B cell (primary cell): Measurements from ENCODE around the gene TTC4. TPM values are rescaled to one million over a fixed set of nuclear protein-coding genes. Genes with fewer than 3 reads are reported as not detected.

Experiments
- ATAC-seq: fragments of 200-7000 bp; cut with Tn5 transposase; one replicate; pipeline ENCODE4 v1.10.0; 2021; ENCODE audit warnings: low read depth, mild to moderate bottlenecking, moderate number of reproducible peaks, moderate library complexity
- CTCF ChIA-PET: fragments of 350-600 bp; sonication (Branson Sonifier 250); formaldehyde crosslinking; loops from one replicate; lab custom pipeline; 2021; ENCODE audit warnings: antibody characterized with exemption, inconsistent platforms; lab: Charles Lee
- POLR2A ChIA-PET: fragments of 350-600 bp; sonication (Branson Sonifier 250); formaldehyde crosslinking; loops from one replicate; lab custom pipeline; 2021; ENCODE audit warnings: antibody characterized with exemption; lab: Charles Lee
- DNase-seq: peaks from one replicate; pipeline ENCODE4 v3.0.0; 2013
- H2AFZ ChIP-seq: 2 replicates; pipeline ENCODE4 v1.6.1; 2012; ENCODE audit warnings: mild to moderate bottlenecking, low read depth, low read length; ENCODE audit not compliant: insufficient read depth, poor library complexity, severe bottlenecking
- H3K27ac ChIP-seq, 2 donors: 1 replicate in 1 of 2; 2 replicates in 1 of 2; pipeline ENCODE4 v1.5.1; 2012 to 2013; ENCODE audit warnings: low read length in 2 of 2, mild to moderate bottlenecking in 2 of 2, moderate library complexity in 1 of 2
- H3K27me3 ChIP-seq, 4 experiments: fragments of 200-600 bp in 1 of 4; sonication (generic) in 1 of 4; replicated peaks in 1 of 4; 1 replicate in 2 of 4; 2 replicates in 2 of 4; pipeline versions ENCODE4 v1.6.1 to v1.7.0; 2013 to 2016; ENCODE audit warnings: low read length in 3 of 4, mild to moderate bottlenecking in 2 of 4, mixed read lengths in 1 of 4, moderate library complexity in 1 of 4; ENCODE audit not compliant: insufficient read depth in 4 of 4, control insufficient read depth in 3 of 4; ENCODE audit errors: control extremely low read depth in 1 of 4
- H3K36me3 ChIP-seq, 2 experiments: replicated peaks in 1 of 2; 1 replicate in 1 of 2; 2 replicates in 1 of 2; pipeline versions ENCODE4 v1.6.1 to v1.7.1; 2013; ENCODE audit warnings: low read length in 1 of 2; ENCODE audit not compliant: insufficient read depth in 2 of 2, control insufficient read depth in 1 of 2; ENCODE audit errors: control extremely low read depth in 1 of 2, extremely low read depth in 1 of 2
- H3K4me1 ChIP-seq, 2 donors: fragments of 200-600 bp in 1 of 2; sonication (generic) in 1 of 2; 1 replicate in 1 of 2; 2 replicates in 1 of 2; pipeline versions ENCODE4 v1.5.1 to v1.6.1; 2013 to 2017; ENCODE audit warnings: low read length in 2 of 2; ENCODE audit not compliant: control insufficient read depth in 2 of 2, insufficient read depth in 2 of 2
- H3K4me2 ChIP-seq: replicated peaks from 2 replicates; pipeline ENCODE3; 2012; ENCODE audit warnings: mild to moderate bottlenecking, low read depth, low read length; ENCODE audit not compliant: poor library complexity, severe bottlenecking
- H3K4me3 ChIP-seq, 5 experiments: fragments of 200-600 bp in 1 of 5; sonication (generic) in 1 of 5; 1 replicate in 3 of 5; 2 replicates in 2 of 5; pipeline versions ENCODE4 v1.5.1 to v1.7.0; 2011 to 2016; ENCODE audit warnings: low read length in 4 of 5, mild to moderate bottlenecking in 4 of 5, low read depth in 2 of 5, control low read depth in 1 of 5, moderate library complexity in 1 of 5; ENCODE audit not compliant: insufficient read depth in 1 of 5; ENCODE audit errors: control extremely low read depth in 1 of 5, extremely low read depth in 1 of 5
- H3K79me2 ChIP-seq: fragments of 200-600 bp; sonication (generic); one replicate; pipeline ENCODE4 v1.6.0; 2016; ENCODE audit warnings: low read length; ENCODE audit not compliant: control insufficient read depth, insufficient read depth
- H3K9ac ChIP-seq: fragments of 200-600 bp; sonication (generic); 2 replicates; pipeline ENCODE4 v1.6.1; 2017; ENCODE audit warnings: mild to moderate bottlenecking, low read length, moderate library complexity
- H3K9me3 ChIP-seq, 3 donors: one replicate each; pipeline versions ENCODE4 v1.6.1 to v1.7.1; 2013; ENCODE audit warnings: low read length in 2 of 3; ENCODE audit not compliant: control insufficient read depth in 2 of 3, insufficient read depth in 1 of 3; ENCODE audit errors: control extremely low read depth in 1 of 3
- H4K20me1 ChIP-seq: 2 replicates; pipeline ENCODE4 v1.6.0; 2012; ENCODE audit warnings: mild to moderate bottlenecking, low read length; ENCODE audit not compliant: insufficient read depth, control insufficient read depth, poor library complexity, severe bottlenecking
- H3K27ac Mint-ChIP-seq: one replicate; pipeline ENCODE4 v1.8.0; 2021; ENCODE audit warnings: mixed read lengths
- H3K27me3 Mint-ChIP-seq: one replicate; pipeline ENCODE4 v1.8.0; 2021; ENCODE audit warnings: mixed read lengths
- H3K4me1 Mint-ChIP-seq: one replicate; pipeline ENCODE4 v1.8.0; 2021; ENCODE audit warnings: mixed read lengths
- H3K4me3 Mint-ChIP-seq: one replicate; pipeline ENCODE4 v1.8.0; 2021; ENCODE audit warnings: mixed read lengths
- H3K9me3 Mint-ChIP-seq: one replicate; pipeline ENCODE4 v1.8.0; 2022; ENCODE audit warnings: mixed read lengths; ENCODE audit not compliant: insufficient read depth
- EZH2 ChIP-seq: IDR thresholded peaks from 2 replicates; pipeline ENCODE4 v1.6.1; 2012; ENCODE audit warnings: borderline replicate concordance, low read depth, mild to moderate bottlenecking, moderate library complexity, low read length; ENCODE audit not compliant: insufficient read depth, poor library complexity, severe bottlenecking
- WGBS: methylation state at CpG from one replicate; pipeline ENCODE4 v1.1.5; 2013; ENCODE audit warnings: missing lambda C conversion rate; ENCODE audit not compliant: insufficient coverage; 5-methylcytosine and 5-hydroxymethylcytosine counted together
- intact Hi-C: fragments of 100-400 bp; cut with micrococcal nuclease; formaldehyde crosslinking; loops from one replicate; pipeline ENCODE4 v1.10.0; 2022
- polyA plus RNA-seq: library from polyadenylated mRNA; depleted of rRNA; stranded (reverse); fragments of >200 nt; gene quantifications from 2 replicates; pipeline ENCODE4 v1.2.3, GENCODE V29; 2012
- total RNA-seq, 2 donors: library from RNA; stranded (reverse); fragments of 120-200 nt in 1 of 2; gene quantifications; 1 replicate in 1 of 2; 2 replicates in 1 of 2; pipeline versions ENCODE4 v1.2.3 to v1.2.4, GENCODE V29; 2013 to 2022
- TF ChIP-seq, protein P1 (sequence below): fragments of 200-600 bp; IDR thresholded peaks from one replicate; pipeline ENCODE4 v1.8.0; 2022; ENCODE audit warnings: antibody characterized with exemption, mild to moderate bottlenecking

TTC4 gene
- total and polyA plus RNA-seq, 2 donors (not counting 1 experiment from before 2014, with no cell fraction given) = 9.9 to 23.9 TPM

DNA sequence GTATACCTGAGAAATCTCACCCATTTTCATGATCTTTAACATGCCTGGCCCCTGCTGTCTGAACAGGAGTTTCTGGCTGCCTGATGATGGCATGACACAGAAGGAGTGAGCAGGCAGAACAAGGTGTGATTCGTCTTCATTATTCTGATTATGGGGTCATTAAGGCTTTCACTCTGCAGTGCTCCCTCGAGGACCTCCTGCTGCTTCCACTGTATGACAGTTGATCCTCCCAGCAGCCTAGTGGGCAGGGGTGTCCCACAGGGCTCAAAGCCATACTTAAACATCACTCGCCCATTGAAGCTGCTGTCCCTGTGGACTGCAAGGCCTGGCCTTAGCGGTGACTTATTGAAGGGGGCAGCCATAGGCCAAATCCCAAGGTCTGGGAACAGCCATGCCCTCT lies 61.4 kb downstream of the TTC4 start:
- peaks cover 0 to 3% (median 0%) of the 10 kb centered on the region in 3 donors for H3K9me3 ChIP-seq
- no peak overlapping the region for H3K4me3 ChIP-seq
- no peaks in the 10 kb centered on the region for H3K36me3 ChIP-seq
- no peak overlapping the region for H3K9ac ChIP-seq
- no peak overlapping the region for H3K27ac Mint-ChIP-seq
- H3K4me1 Mint-ChIP-seq = no peaks in the 10 kb centered on the region
- no peaks in the 10 kb centered on the region for H4K20me1 ChIP-seq
- H3K79me2 ChIP-seq = no peaks in the 10 kb centered on the region
- no peak overlapping the region for H3K4me2 ChIP-seq
- no peak for ATAC-seq
- no peaks in the 10 kb centered on the region for H3K27me3 ChIP-seq
- no peak overlapping the region for H3K27ac ChIP-seq
- DNase-seq = no peak
- H3K4me1 ChIP-seq = no peaks in the 10 kb centered on the region
- no peak overlapping the region for H2AFZ ChIP-seq
- WGBS = 95% methylated on average over 4 of the region's 4 CpGs
- intact Hi-C loops = no loop called here
- no peak for TF ChIP-seq EZH2
- TF ChIP-seq, protein P1, sequence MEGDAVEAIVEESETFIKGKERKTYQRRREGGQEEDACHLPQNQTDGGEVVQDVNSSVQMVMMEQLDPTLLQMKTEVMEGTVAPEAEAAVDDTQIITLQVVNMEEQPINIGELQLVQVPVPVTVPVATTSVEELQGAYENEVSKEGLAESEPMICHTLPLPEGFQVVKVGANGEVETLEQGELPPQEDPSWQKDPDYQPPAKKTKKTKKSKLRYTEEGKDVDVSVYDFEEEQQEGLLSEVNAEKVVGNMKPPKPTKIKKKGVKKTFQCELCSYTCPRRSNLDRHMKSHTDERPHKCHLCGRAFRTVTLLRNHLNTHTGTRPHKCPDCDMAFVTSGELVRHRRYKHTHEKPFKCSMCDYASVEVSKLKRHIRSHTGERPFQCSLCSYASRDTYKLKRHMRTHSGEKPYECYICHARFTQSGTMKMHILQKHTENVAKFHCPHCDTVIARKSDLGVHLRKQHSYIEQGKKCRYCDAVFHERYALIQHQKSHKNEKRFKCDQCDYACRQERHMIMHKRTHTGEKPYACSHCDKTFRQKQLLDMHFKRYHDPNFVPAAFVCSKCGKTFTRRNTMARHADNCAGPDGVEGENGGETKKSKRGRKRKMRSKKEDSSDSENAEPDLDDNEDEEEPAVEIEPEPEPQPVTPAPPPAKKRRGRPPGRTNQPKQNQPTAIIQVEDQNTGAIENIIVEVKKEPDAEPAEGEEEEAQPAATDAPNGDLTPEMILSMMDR = no peak
- H3K27me3 Mint-ChIP-seq = peaks cover 4% of the 10 kb centered on the region
- no peaks in the 10 kb centered on the region for H3K9me3 Mint-ChIP-seq
- ChIA-PET CTCF (no interaction called here), POLR2A (no interaction called here)
- H3K4me3 Mint-ChIP-seq = no peak overlapping the region

DNA sequence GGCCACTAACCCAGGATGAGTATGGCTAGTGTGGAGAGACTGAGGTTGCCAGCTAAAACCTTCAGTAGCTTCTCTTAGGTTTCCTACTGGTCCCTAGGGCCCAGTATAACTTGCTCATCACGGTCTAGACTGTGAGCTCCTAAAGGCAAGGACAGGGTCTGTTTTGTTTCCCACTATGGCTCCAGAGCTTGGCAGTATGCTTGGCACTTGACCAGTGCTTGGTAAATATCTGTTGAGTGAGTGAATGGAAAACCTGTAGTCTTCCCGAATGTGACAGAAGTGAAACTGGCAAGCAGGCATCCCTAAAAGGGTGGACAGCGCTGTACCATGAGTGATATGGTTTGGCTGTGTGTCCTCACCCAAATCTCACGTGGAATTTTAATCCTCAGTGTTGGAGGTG lies 61.8 kb downstream of the TTC4 start:
- H3K4me1 ChIP-seq = no peaks in the 10 kb centered on the region
- CTCF ChIA-PET = no interaction called here
- POLR2A ChIA-PET = no interaction called here
- H3K4me1 Mint-ChIP-seq = no peaks in the 10 kb centered on the region
- no peak overlapping the region for H3K9ac ChIP-seq
- intact Hi-C loops = no loop called here
- ATAC-seq (no peak), DNase-seq (no peak)
- H3K27me3 Mint-ChIP-seq = peaks cover 4% of the 10 kb centered on the region
- no peak overlapping the region for H3K27ac ChIP-seq
- no peaks in the 10 kb centered on the region for H3K36me3 ChIP-seq
- TF ChIP-seq EZH2 = no peak
- TF ChIP-seq, protein P1 = no peak
- no peak overlapping the region for H3K4me3 Mint-ChIP-seq
- no peaks in the 10 kb centered on the region for H3K79me2 ChIP-seq
- no peaks in the 10 kb centered on the region for H3K27me3 ChIP-seq
- H3K4me3 ChIP-seq = no peak overlapping the region
- peaks cover 0 to 3% (median 0%) of the 10 kb centered on the region in 3 donors for H3K9me3 ChIP-seq
- 91% methylated on average over 4 of the region's 4 CpGs for WGBS
- H3K9me3 Mint-ChIP-seq = no peaks in the 10 kb centered on the region
- H4K20me1 ChIP-seq = no peaks in the 10 kb centered on the region
- H3K4me2 ChIP-seq = no peak overlapping the region
- H3K27ac Mint-ChIP-seq = no peak overlapping the region
- no peak overlapping the region for H2AFZ ChIP-seq
